NB4 (cell line): ENCODE measurements around the gene TMCO4.

Source experiments
- MYC ChIP-seq: IDR thresholded peaks from 2 replicates; pipeline ENCODE4 v1.6.1; 2011; ENCODE audit warnings: low read depth, low read length
- POLR2A ChIP-seq: IDR thresholded peaks from 2 replicates; pipeline ENCODE4 v1.6.1; 2011; ENCODE audit warnings: mild to moderate bottlenecking; ENCODE audit not compliant: insufficient read length; ENCODE audit errors: extremely low read depth
- TF ChIP-seq, protein P1 (sequence below): IDR thresholded peaks from one replicate; pipeline ENCODE4 v1.5.1; 2012; ENCODE audit warnings: low read depth, low read length

GRCh38 chr1:19656134-19656779, 143.5 kb downstream of the TMCO4 start:
- TF ChIP-seq, protein P1, sequence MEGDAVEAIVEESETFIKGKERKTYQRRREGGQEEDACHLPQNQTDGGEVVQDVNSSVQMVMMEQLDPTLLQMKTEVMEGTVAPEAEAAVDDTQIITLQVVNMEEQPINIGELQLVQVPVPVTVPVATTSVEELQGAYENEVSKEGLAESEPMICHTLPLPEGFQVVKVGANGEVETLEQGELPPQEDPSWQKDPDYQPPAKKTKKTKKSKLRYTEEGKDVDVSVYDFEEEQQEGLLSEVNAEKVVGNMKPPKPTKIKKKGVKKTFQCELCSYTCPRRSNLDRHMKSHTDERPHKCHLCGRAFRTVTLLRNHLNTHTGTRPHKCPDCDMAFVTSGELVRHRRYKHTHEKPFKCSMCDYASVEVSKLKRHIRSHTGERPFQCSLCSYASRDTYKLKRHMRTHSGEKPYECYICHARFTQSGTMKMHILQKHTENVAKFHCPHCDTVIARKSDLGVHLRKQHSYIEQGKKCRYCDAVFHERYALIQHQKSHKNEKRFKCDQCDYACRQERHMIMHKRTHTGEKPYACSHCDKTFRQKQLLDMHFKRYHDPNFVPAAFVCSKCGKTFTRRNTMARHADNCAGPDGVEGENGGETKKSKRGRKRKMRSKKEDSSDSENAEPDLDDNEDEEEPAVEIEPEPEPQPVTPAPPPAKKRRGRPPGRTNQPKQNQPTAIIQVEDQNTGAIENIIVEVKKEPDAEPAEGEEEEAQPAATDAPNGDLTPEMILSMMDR = no peak
- TF ChIP-seq POLR2A (no peak), MYC (no peak)
